ENCODE measurements around the gene SOX10.

- no peak for TF ChIP-seq POLR2A (IDR thresholded peaks at IDR 0.05)
- TF ChIP-seq CTCF (IDR thresholded peaks at IDR 0.05 in 4 of 5, conservative IDR thresholded peaks at IDR 0.05 in 1 of 5): no peak
These were observed 53.4 kb downstream of the SOX10 start for GRCh38 chr22:37930952-37931440.
